IMR-90 (cell line): ENCODE measurements around the gene BPI. TPM values are rescaled to one million over a fixed set of nuclear protein-coding genes. Genes with fewer than 3 reads are reported as not detected.

Experiments used
- ATAC-seq: fragments of 200-7000 bp; cut with Tn5 transposase; 2 replicates; pipeline ENCODE4 v1.9.1; 2020; ENCODE audit warnings: low read depth, mild to moderate bottlenecking, moderate library complexity
- BruUV-seq: library from RNA; stranded (reverse); fragments of 400-500 nt; replicated peaks from 2 replicates; lab custom pipeline; 2021; lab: Mats Ljungman, UMichigan
- CTCF ChIA-PET: fragments of 300-600 bp; formaldehyde crosslinking; extraction: SDS; loops from one replicate; lab custom pipeline; 2021; ENCODE audit warnings: antibody characterized with exemption; lab: Yijun Ruan, JAX
- POLR2A ChIA-PET: fragments of 300-600 bp; sonication (Branson Sonifier 250); formaldehyde crosslinking; loops from one replicate; lab custom pipeline; 2022; ENCODE audit warnings: antibody characterized with exemption; ENCODE audit not compliant: unreplicated experiment; lab: Charles Lee
- DNase-seq: peaks from one replicate; pipeline ENCODE4 v3.0.0; 2013
- H2AFZ ChIP-seq: replicated peaks from 2 replicates; pipeline ENCODE3; 2013; ENCODE audit warnings: low read length, mild to moderate bottlenecking; ENCODE audit not compliant: poor library complexity
- H2AK5ac ChIP-seq: 2 replicates; pipeline ENCODE4 v1.6.1; 2013; ENCODE audit warnings: low read depth, low read length, inconsistent platforms
- H2AK9ac ChIP-seq: replicated peaks from 2 replicates; pipeline ENCODE3; 2013; ENCODE audit warnings: mild to moderate bottlenecking, low read depth, low read length, moderate library complexity; ENCODE audit not compliant: poor library complexity
- H2BK120ac ChIP-seq: 2 replicates; pipeline ENCODE4 v1.6.1; 2013; ENCODE audit warnings: low read depth, low read length, inconsistent platforms
- H2BK15ac ChIP-seq: 3 replicates; pipeline ENCODE4 v1.6.1; 2013; ENCODE audit warnings: low read depth, low read length, inconsistent platforms
- H2BK20ac ChIP-seq: 2 replicates; pipeline ENCODE4 v1.6.1; 2013; ENCODE audit warnings: low read depth, mild to moderate bottlenecking, inconsistent platforms, low read length, moderate library complexity
- H2BK5ac ChIP-seq: 2 replicates; pipeline ENCODE4 v1.6.1; 2013; ENCODE audit warnings: mild to moderate bottlenecking, low read depth, low read length, inconsistent platforms; ENCODE audit not compliant: poor library complexity, severe bottlenecking
- H3K14ac ChIP-seq: replicated peaks from 2 replicates; pipeline ENCODE4 v1.6.1; 2013; ENCODE audit warnings: low read depth, low read length, inconsistent platforms
- H3K18ac ChIP-seq: 2 replicates; pipeline ENCODE4 v1.6.1; 2013; ENCODE audit warnings: low read depth, low read length, control low read depth
- H3K23ac ChIP-seq: 2 replicates; pipeline ENCODE4 v1.6.1; 2013; ENCODE audit warnings: low read depth, low read length, inconsistent platforms
- H3K27ac ChIP-seq: 2 replicates; pipeline ENCODE4 v1.5.1; 2013; ENCODE audit warnings: mild to moderate bottlenecking, control low read depth, low read length; ENCODE audit not compliant: insufficient read depth
- H3K27me3 ChIP-seq: 2 replicates; pipeline ENCODE4 v1.6.1; 2013; ENCODE audit warnings: low read length; ENCODE audit not compliant: control insufficient read depth, insufficient read depth
- H3K36me3 ChIP-seq: 2 replicates; pipeline ENCODE4 v1.6.1; 2013; ENCODE audit warnings: low read length, mixed read lengths; ENCODE audit not compliant: control insufficient read depth, insufficient read depth
- H3K4ac ChIP-seq: 2 replicates; pipeline ENCODE4 v1.6.1; 2013; ENCODE audit warnings: low read depth, low read length, inconsistent platforms
- H3K4me1 ChIP-seq: 2 replicates; pipeline ENCODE4 v1.6.1; 2013; ENCODE audit warnings: low read length, mixed read lengths; ENCODE audit not compliant: control insufficient read depth, insufficient read depth
- H3K4me2 ChIP-seq: 2 replicates; pipeline ENCODE4 v1.6.1; 2013; ENCODE audit warnings: low read depth, mild to moderate bottlenecking, control low read depth, low read length, moderate library complexity
- H3K4me3 ChIP-seq: 2 replicates; pipeline ENCODE4 v1.5.1; 2013; ENCODE audit warnings: low read depth, mild to moderate bottlenecking, control low read depth, low read length, moderate library complexity; ENCODE audit not compliant: insufficient read depth
- H3K56ac ChIP-seq: 2 replicates; pipeline ENCODE4 v1.6.1; 2013; ENCODE audit warnings: low read length, inconsistent platforms; ENCODE audit not compliant: insufficient read depth; ENCODE audit errors: extremely low read depth
- H3K79me1 ChIP-seq, 2 experiments: 2 replicates each; pipeline ENCODE4 v1.6.1; 2013; ENCODE audit warnings: low read length in 2 of 2, inconsistent platforms in 1 of 2, low read depth in 1 of 2
- H3K9ac ChIP-seq: 2 replicates; pipeline ENCODE4 v1.6.1; 2013; ENCODE audit warnings: low read depth, low read length, control low read depth
- H3K9me1 ChIP-seq: 2 replicates; pipeline ENCODE4 v1.6.1; 2013; ENCODE audit warnings: low read length, inconsistent platforms; ENCODE audit not compliant: insufficient read depth
- H3K9me3 ChIP-seq: 2 replicates; pipeline ENCODE4 v1.6.1; 2013; ENCODE audit warnings: low read length; ENCODE audit not compliant: control insufficient read depth, insufficient read depth
- H4K20me1 ChIP-seq: 2 replicates; pipeline ENCODE4 v1.6.1; 2013; ENCODE audit warnings: low read length, inconsistent platforms; ENCODE audit not compliant: insufficient read depth
- H4K5ac ChIP-seq: 2 replicates; pipeline ENCODE4 v1.6.1; 2013; ENCODE audit warnings: mild to moderate bottlenecking, low read depth, low read length, control low read depth
- H4K8ac ChIP-seq, 2 experiments: 2 replicates each; pipeline ENCODE4 v1.6.1; 2013; ENCODE audit warnings: low read depth in 2 of 2, low read length in 2 of 2, control low read depth in 1 of 2, inconsistent platforms in 1 of 2
- H4K91ac ChIP-seq: 2 replicates; pipeline ENCODE4 v1.6.1; 2013; ENCODE audit warnings: low read depth, low read length, inconsistent platforms; ENCODE audit not compliant: insufficient read depth
- BHLHE40 ChIP-seq: fragments of 150-350 bp; IDR thresholded peaks from 2 replicates; pipeline ENCODE4 v1.6.1; 2016; ENCODE audit warnings: mild to moderate bottlenecking, low read depth, low read length
- CEBPB ChIP-seq: IDR thresholded peaks from 2 replicates; pipeline ENCODE4 v1.6.1; 2012; ENCODE audit warnings: low read depth, low read length, improper control_type of control experiment
- CHD1 ChIP-seq: IDR thresholded peaks from 2 replicates; pipeline ENCODE4 v1.6.1; 2012; ENCODE audit warnings: low read depth, low read length, improper control_type of control experiment
- CTCF ChIP-seq: conservative IDR thresholded peaks from 2 replicates; pipeline ENCODE4 v1.5.1; 2012; ENCODE audit warnings: mild to moderate bottlenecking, low read depth, low read length, improper control_type of control experiment
- FOS ChIP-seq: fragments of 150-350 bp; IDR thresholded peaks from 2 replicates; pipeline ENCODE4 v1.6.1; 2016; ENCODE audit warnings: low read depth, low read length
- MAFK ChIP-seq: IDR thresholded peaks from 2 replicates; pipeline ENCODE4 v1.6.1; 2012; ENCODE audit warnings: low read depth, low read length, improper control_type of control experiment
- MAZ ChIP-seq: IDR thresholded peaks from 2 replicates; pipeline ENCODE4 v1.6.1; 2012; ENCODE audit warnings: low read depth, mild to moderate bottlenecking, low read length, improper control_type of control experiment, moderate library complexity, borderline replicate concordance
- MXI1 ChIP-seq: IDR thresholded peaks from 2 replicates; pipeline ENCODE4 v1.6.1; 2012; ENCODE audit warnings: low read depth, mild to moderate bottlenecking, low read length, moderate library complexity, borderline replicate concordance
- NFE2L2 ChIP-seq: fragments of 150-350 bp; IDR thresholded peaks from 2 replicates; pipeline ENCODE4 v1.6.1; 2016; ENCODE audit warnings: low read depth, mild to moderate bottlenecking, low read length
- POLR2A ChIP-seq: IDR thresholded peaks from 2 replicates; pipeline ENCODE4 v1.6.1; 2012; ENCODE audit warnings: mild to moderate bottlenecking, low read depth, low read length
- RAD21 ChIP-seq: IDR thresholded peaks from 2 replicates; pipeline ENCODE4 v1.6.1; 2012; ENCODE audit warnings: low read length, improper control_type of control experiment
- RCOR1 ChIP-seq: IDR thresholded peaks from 2 replicates; pipeline ENCODE4 v1.6.1; 2012; ENCODE audit warnings: mild to moderate bottlenecking, low read length, improper control_type of control experiment; ENCODE audit not compliant: insufficient replicate concordance
- RFX5 ChIP-seq: IDR thresholded peaks from 2 replicates; pipeline ENCODE4 v1.8.0; 2012; ENCODE audit warnings: low read depth, mild to moderate bottlenecking, low read length, moderate library complexity
- SMC3 ChIP-seq: fragments of 150-350 bp; IDR thresholded peaks from 2 replicates; pipeline ENCODE4 v1.6.1; 2016; ENCODE audit warnings: low read depth, mild to moderate bottlenecking, antibody characterized with exemption, low read length, moderate library complexity
- USF2 ChIP-seq: fragments of 150-350 bp; IDR thresholded peaks from 2 replicates; pipeline ENCODE4 v1.6.1; 2017; ENCODE audit warnings: mild to moderate bottlenecking, antibody characterized with exemption, low read length, low read depth
- WGBS, 2 experiments: methylation state at CpG; one replicate each; pipeline versions ENCODE4 v1.1.5 to v1.1.7; 2013; ENCODE audit warnings: missing lambda C conversion rate in 2 of 2; ENCODE audit not compliant: insufficient read length in 1 of 2; ENCODE audit errors: extremely low coverage in 2 of 2; 5-methylcytosine and 5-hydroxymethylcytosine counted together
- dilution Hi-C: fragments of 300-500 bp; cut with HindIII; formaldehyde crosslinking; loops from one replicate; pipeline ENCODE4 v1.14.3; 2018; ENCODE audit warnings: low sequenced_read_pairs; ENCODE audit not compliant: unreplicated experiment
- in situ Hi-C: fragments of 300-500 bp; cut with MboI; formaldehyde crosslinking; loops from 3 replicates; pipeline ENCODE4 v1.14.3; 2019; ENCODE audit warnings: low sequenced_read_pairs, inconsistent platforms, mixed read lengths
- intact Hi-C: fragments of 100-400 bp; cut with micrococcal nuclease; formaldehyde crosslinking; loops from 2 replicates; pipeline ENCODE4 v1.10.0; 2022
- polyA plus RNA-seq, 3 experiments: library from polyadenylated mRNA; depleted of rRNA; stranded (reverse); fragments of >200 nt; gene quantifications; 2 replicates each; pipeline ENCODE4 v1.2.3, GENCODE V29; 2012; ENCODE audit warnings: low replicate concordance in 1 of 3
- total RNA-seq: library from RNA; depleted of rRNA; stranded (reverse); fragments of >200 nt; gene quantifications from 2 replicates; pipeline ENCODE4 v1.2.3, GENCODE V29; 2012
- TF ChIP-seq, protein P1 (sequence below): fragments of 150-350 bp; IDR thresholded peaks from 2 replicates; pipeline ENCODE4 v1.6.1; 2016; ENCODE audit warnings: low read depth, mild to moderate bottlenecking, low read length, moderate library complexity, borderline replicate concordance

BPI gene
- total and polyA plus RNA-seq, 2 of the 4 experiments (the other 2 are of a cell fraction): 0.05 TPM; not detected in 1

- ATAC-seq: no peak
- no peak overlapping the region for H3K27ac ChIP-seq
- H4K91ac ChIP-seq: peak overlapping the region; percentile 21; the same call in 1 of the 2 replicates
- peaks cover 27% of the 10 kb centered on the region for H3K4me1 ChIP-seq
- no peak overlapping the region for H3K18ac ChIP-seq
- no peaks in the 10 kb centered on the region for H3K79me1 ChIP-seq
- POLR2A ChIA-PET: no interaction called here
- CTCF ChIA-PET: no interaction called here
- H4K20me1 ChIP-seq: no peaks in the 10 kb centered on the region
- H2AK5ac ChIP-seq: peak overlapping the region; percentile 87
- TF ChIP-seq NFE2L2 (no peak), MXI1 (no peak), RCOR1 (no peak), CTCF (no peak), RFX5 (no peak), MAFK (no peak), POLR2A (no peak), CEBPB (no peak), SMC3 (no peak), MAZ (no peak), FOS (no peak), CHD1 (no peak), USF2 (no peak), RAD21 (no peak), BHLHE40 (no peak)
- TF ChIP-seq, protein P1, sequence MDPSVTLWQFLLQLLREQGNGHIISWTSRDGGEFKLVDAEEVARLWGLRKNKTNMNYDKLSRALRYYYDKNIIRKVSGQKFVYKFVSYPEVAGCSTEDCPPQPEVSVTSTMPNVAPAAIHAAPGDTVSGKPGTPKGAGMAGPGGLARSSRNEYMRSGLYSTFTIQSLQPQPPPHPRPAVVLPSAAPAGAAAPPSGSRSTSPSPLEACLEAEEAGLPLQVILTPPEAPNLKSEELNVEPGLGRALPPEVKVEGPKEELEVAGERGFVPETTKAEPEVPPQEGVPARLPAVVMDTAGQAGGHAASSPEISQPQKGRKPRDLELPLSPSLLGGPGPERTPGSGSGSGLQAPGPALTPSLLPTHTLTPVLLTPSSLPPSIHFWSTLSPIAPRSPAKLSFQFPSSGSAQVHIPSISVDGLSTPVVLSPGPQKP: no peak
- peaks cover 3% of the 10 kb centered on the region; the same call in 1 of the 2 replicates for H3K9me3 ChIP-seq
- no CpG with 5 or more reads among the region's 2 CpGs for WGBS, 2 experiments
- H3K23ac ChIP-seq: no peak overlapping the region
- no peak overlapping the region for H2AK9ac ChIP-seq
- peaks cover 16% of the 10 kb centered on the region for H3K9me1 ChIP-seq
- no peak overlapping the region for H2AFZ ChIP-seq
- H3K4me3 ChIP-seq: no peak overlapping the region
- H2BK20ac ChIP-seq: 0 out of 2 replicates have a peak overlapping the region, but pooled peaks have one; percentile 22
- H4K8ac ChIP-seq: no peak overlapping the region
- no peak overlapping the region for H3K14ac ChIP-seq
- H3K4me2 ChIP-seq: no peak overlapping the region
- peak overlapping the region; percentile 29; the same call in 1 of the 2 replicates for H3K4ac ChIP-seq
- no peak overlapping the region for H2BK120ac ChIP-seq
- intact Hi-C loops (no loop called here), dilution Hi-C loops (no loop called here), in situ Hi-C loops (no loop called here)
- no peak for DNase-seq
- no peak overlapping the region for H3K9ac ChIP-seq
- BruUV-seq: no TSS peak
- H2BK15ac ChIP-seq: no peak overlapping the region
- no peak overlapping the region for H2BK5ac ChIP-seq
- H4K5ac ChIP-seq: no peak overlapping the region
- H3K36me3 ChIP-seq: no peaks in the 10 kb centered on the region
- H3K27me3 ChIP-seq: no peaks in the 10 kb centered on the region
- no peak overlapping the region for H3K56ac ChIP-seq
Measured at GRCh38 chr20:38283236-38283635, 20.7 kb upstream of the BPI start.
